Measurements from ENCODE around the gene ARHGEF16.

Gene ARHGEF16

DNA sequence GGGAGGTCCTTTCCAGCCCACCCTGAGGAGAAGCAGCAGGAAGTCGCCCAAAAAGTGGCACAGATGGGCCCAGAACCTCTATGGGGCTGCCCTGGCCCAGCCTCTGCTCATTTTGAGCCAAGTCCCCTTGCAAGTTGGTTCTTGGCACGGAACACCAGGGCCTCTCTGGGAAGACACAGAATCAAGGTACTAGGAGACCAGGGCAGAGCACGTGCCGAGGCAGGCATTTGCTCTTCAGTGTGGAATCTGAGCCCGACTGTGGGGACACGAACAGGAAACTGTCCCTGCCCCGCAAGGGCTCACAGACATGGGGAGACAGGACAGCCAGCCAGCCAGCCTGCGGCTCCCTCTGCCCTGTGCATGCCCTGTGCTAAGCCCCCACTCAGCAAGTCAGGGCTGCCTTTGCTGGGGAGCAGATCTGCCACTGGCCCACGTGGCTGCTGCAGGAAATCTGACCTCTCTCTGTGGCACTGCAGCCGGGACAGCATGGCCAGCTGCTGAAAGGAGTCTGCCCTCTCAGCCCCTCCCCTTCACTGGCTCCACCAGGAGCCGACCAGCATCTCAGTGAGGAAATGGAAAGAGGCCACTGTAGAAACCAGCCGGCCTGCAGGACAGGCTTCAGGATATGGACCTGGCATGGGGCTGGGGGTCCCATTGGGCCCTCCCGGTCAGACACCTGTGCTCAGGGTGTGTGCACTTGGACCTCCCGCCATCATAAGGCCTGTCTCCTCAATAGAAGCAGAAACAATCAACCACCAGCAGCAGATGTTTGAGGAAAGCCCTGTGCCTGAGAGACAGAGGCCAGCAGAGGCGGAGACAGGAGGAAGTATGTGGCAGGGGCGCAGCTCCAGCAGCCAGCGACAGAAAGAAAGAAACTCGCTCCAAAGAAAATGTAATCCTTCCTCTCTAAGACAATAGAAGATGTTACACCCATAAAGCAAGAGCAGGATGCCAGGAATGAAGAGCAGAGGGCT, 3.7 kb downstream of the ARHGEF16 start:
- DNase-seq, result no peak

DNA sequence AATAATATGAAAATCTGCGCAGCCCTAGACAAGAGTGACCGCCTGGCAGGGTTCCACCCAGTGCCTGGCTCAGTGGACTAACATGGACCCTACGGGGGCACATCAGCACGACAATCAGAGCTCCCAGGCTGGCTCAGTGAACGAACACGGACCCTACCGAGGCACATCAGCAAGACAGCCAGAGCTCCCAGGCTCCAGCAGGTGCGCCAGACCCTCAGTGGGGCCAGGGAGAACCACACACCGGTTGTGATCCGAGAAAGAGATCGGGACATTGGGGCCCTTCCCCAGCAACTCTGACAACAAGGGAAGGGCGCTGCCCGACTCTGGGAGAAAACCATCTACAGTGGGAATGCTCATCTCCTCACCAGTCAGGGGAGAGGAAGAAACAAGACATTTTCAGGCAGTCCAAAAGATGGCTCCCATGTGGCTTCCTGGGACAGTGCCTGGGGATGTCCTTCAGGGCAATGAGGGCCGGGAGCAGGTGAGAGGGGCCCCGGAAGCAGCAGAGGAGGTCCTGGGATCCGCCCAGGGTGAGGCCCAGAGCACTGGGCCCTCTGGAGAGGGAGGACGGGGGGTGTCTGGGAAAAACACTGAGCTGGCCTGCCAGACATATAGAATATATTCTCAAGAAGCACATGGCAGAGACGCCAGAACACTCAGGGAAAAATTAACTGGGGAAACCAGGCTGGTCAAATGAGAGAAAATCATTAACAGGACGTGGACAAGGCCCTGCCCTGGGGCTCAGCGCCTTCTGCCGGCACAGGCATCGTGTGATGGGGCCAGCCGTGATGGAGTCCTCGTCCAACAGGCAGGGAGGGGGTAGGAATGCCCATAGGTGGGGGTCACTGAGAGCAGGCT, 4.8 kb downstream of the ARHGEF16 start:
- DNase-seq, result no peak

DNA sequence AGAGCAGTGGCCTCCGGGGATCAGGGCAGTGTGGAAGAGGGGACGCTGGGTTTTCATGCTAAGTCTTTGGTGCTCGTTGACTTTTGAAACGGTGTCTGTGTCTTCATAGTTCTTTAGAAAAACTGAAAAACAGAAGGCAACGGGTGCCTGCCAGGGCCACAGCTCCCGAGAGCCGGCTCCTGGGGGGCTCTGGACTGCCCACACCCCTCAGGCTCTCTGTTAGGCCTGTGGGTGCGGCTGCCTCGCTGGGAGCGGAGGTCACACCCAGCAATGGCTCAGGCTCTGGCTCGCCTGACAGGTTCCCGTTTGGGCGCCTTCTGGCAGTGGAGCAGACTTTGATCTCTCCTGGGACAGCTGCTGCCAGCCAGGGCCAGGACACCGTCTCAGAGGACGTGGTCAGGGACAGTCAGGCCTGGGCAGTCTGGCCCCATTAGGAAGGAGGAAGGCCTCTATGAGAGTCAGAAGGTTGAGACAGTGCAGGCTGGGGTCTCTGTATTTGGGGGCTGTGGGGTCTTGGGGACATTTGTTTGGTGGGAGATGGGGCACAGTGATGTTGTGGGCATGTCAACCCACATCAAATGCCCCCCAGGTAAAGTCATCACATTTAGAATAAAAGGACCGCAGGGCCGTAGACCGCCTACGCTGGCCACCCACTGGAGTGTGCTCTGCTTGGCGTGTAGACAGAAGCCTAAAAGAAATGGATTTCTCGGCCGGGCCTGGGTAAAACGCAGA, 5.6 kb downstream of the ARHGEF16 start:
- DNase-seq, result no peak

DNA sequence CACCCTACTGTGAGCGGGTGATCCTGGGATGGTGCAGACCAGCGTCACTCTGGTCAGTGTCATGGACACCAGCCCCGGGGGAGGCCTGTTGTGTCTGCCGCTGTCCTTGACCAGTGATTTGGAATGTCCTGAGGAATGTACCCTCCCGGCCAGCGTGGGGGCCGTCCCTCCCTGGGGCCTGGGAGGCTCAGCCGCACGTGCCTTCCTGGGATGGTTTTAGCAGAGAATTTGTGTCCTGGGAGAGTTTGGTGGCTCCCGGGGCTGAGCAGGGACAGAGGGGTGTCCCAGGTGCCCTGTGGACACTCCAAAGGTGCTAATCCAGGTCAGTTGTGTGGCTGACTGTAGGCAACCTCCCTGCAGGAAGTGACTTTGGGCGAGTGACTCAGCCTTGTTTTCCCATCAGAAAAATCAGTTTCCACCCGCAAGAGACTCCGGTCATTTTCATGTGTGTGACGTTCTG, 6.2 kb downstream of the ARHGEF16 start:
- DNase-seq, result no peak

DNA sequence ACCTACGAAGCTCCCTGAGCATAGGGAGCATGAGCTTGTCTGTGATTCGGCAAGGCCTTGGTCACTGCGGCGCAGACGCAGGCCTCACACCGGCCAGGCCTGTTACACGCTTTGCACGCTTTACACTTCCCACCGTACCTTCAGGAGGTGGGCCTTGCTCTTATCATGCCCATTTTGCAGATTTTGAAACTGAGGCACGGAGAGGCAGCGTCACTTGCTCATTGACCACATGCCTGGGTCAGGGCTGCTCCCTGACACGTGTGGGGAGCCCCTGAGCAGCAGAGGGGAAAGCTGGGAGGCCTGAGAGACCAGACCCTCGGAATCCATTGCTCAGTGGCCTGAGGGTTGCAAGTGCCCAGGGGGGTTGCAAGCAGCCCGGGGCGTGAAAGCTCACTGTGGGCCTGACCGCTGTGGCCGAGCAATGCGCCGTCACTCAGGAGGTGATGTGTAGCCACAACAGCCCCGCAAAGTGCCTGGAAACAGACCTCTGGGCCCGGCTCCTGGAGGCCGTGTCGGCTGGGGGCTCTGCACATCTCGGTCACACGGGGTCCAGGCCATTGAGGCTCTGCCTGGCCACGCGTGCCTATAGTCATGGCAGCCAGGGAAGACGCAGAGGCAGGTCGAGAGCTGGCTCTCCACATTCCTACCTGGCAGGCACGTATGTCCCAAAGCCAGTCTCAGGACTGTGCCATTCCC, 6.9 kb downstream of the ARHGEF16 start:
- DNase-seq, result no peak

DNA sequence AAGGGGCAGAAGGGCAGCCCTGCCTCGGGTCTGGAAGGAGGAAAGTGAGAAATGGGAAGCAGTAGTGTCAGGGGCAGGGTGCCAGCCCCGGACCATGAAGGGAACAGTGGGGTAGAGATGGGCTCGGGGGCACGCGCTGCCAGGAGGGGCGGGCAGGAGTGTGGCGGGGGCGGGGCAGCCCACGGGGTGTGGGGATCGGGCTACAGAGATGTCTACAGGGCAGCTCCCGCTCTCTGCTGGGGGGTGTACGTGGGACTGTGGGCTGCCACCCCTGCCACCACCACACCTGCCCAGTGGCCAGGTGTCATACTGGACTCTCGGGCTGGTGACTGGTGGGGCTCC, 7.4 kb downstream of the ARHGEF16 start:
- no peak for DNase-seq

DNA sequence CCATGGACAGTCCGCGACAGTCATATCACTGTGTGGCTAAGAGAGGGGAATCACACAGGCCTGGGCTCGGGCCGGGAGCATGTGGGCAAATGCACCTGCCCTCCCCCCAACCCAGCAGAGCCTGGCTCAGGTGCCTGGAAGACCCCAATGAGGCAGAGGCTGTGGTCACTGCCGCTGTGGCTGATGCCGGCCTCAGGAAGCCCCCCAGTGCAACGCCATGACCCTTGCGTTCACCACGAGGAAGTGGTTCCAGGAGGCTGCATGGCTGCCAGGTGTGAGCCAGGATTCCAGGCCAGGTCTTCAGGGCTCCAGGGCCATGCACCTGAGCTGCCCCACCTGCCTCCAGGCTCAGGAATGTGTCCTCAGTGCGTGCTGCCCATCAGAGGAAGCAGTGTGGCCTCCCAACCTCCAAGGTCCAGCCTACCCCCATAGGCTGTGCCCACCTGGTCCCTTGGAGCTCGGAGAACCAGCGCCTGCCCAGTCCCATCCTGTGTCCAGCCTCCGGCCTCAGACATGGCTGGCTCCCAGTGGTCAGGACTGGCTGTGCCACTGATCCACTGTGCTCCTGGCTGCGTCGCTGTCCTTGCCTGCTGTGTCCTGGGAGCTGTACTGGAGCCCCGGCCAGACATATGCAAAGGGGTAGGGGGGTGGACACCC, 8.0 kb downstream of the ARHGEF16 start:
- no peak for DNase-seq

DNA sequence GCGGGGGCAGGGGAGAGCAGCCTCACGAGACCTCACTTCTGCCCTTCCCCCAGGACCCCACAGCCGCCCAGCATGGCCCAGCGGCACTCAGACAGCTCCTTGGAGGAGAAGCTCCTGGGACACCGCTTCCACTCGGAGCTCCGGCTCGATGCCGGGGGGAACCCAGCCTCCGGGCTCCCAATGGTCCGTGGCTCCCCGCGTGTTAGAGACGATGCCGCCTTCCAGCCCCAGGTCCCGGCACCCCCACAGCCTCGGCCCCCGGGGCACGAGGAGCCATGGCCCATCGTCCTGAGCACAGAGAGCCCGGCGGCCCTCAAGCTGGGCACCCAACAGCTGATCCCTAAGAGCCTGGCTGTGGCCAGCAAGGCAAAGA, 8.5 kb downstream of the ARHGEF16 start:
- DNase-seq, result no peak

DNA sequence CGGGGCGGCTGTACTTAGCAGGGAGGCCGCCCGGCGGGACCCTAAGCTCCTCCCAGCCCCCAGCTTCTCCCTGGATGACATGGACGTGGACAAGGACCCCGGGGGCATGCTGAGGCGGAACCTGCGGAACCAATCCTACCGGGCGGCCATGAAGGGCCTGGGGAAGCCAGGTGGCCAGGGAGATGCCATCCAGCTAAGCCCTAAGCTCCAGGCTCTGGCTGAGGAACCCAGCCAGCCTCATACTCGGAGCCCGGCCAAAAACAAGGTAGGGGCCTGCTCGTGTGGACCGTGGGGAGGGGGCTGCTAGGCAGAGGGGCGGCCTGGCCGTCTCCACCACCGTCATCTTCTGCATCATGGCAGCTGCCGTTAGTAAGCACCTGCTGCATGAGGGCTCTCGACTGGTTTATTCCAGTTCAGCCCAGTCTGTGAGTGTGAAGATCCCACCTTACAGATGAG, 9.0 kb downstream of the ARHGEF16 start:
- DNase-seq, result no peak

DNA sequence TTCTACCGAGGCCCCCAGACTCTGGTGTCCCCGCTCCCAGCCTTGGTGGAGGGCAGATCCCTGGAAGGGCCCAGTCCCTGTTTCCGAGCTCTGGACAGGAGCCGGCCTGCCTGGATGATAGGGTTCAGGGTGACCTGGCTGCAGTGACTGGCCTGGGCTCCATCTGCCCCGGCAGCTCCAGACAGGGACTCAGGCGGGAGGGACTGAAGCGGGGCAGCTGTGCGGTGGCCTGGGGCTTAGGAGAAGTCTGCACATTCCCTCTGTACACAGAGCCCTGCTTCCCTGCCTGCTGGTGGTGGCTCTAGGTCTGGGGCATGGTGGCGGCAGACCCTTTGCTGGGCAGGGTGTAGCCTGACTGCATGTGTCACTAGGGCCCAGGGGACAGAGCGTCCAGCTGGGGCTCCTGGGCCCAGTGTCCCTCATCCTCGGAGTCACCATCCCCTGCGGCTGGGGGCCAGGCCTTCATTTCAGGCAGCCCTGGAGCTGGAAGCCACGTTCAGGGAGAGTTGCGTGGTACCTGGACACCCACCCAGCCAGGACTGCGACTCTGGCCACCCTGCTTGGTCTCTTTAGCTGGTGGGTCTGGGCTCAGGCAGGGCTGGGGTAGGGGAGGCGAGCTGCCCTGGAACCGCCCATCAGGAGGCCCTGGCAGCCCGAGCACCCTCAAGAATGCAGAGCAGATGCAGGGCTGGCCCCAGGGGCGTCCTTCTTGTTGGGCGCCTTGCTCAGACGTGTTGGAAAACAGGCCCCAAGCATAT, 9.6 kb downstream of the ARHGEF16 start:
- DNase-seq, result no peak

DNA sequence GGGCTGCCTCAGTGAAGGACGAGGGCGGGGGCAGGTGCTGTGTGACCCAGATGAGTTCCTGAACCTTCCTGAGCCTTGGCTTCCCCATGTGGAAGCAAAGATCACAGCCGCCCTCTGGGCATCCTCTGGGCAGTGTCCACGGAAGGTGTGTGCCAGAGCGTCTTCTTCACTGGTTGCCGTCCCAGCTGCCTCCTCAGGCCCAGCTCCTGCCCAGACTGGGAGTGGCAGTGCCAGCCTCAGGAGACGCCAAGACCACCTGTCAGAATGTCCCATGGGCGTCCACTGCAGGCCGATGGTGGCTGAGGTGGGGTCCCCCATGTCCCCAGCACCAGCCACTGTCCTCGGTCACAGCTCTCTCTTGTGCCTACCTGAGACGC, 10.2 kb downstream of the ARHGEF16 start:
- DNase-seq, result no peak

DNA sequence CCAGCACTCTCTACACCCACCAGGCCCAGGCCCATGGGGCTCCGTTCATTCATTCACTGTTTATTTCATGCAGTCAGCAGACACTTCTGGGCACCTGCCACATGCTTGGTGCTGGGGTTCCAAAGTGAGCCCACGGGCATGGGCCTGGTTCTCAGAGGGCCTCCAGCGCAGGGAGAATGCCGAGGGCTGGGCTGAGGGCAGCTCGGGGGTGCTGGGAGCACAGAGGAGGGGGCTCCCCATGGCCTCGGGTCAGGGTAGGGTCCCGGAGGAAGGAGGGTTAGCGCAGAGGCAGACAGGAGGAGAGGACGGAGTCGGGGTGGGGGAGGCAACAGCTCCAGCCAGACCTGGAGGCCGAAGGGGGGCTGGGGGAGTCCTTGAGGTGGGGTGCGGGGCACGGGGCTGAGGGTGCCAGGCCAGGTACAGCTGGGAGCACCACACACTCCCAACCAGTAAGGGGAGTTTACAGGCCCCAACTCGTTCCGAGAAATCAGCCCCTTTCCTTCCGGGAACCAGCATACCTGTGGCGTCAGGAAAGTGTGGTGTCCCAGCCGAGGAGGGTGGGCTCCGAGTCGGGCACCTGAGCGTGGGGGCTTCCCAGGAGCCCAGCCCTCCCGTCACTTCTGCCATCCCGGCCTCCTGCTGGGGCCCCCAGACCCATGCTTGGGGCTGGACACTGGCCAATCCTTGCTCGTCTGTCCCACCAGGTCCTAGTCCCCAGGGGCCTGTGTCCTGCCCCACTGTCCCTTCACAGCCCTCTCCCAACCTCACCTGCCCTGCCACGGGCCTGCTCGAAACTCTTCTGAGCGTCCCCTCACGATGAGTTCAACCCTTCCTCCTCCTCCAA, 10.8 kb downstream of the ARHGEF16 start:
- DNase-seq, result no peak

DNA sequence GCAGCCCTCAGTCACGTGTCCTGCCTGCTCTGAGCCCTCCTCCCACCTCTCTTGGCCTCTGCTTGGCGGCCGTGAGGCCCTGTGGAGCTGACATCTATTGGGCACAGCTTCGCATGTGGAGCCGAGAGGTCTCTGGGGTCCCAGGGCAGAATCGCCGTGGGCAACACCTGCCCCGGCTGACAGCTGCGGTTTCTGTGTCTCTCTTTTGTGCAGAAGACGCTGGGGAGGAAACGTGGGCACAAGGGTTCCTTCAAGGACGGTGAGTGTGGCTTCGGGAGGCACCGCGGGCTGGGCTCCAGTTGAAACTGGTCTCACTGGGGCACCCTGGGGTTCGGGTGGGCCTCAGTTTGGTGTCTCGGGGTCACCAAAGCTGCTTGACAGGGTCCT, 11.5 kb downstream of the ARHGEF16 start:
- no peak for DNase-seq

DNA sequence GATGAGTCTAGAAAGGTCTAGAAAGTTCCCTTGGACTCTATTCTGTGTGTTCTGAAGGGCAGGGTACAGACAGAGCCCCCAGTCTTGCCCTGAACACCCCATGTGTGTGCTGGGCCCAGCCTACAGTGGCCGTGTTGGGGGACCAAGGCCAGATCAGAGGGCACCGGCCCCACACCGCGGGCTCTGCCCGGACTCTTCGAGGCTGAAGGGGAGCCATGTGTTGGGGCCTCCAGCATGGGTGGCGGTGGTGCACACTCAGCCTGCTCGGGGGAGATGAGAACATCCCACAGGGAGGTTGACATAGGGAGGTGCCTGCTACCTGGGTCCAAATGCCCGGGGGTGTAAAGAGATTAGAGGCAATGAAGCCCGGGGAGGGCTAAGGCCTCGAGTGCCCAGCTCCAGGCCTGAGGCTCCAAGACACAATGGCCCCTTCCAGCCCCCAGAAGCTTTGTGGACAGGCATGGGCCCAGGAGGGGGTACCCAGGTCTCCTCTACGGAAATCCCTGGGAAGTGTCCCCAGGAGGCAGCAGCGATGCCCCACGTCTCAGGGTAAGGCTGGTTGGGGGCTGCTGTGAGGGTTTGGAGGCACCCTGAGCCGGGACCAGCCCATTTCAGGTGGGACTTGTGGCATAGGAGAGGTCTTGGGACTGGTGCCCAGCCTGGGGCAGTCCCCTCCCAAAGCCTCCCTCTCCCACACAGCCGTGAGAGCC, 12.1 kb downstream of the ARHGEF16 start:
- DNase-seq, result no peak

DNA sequence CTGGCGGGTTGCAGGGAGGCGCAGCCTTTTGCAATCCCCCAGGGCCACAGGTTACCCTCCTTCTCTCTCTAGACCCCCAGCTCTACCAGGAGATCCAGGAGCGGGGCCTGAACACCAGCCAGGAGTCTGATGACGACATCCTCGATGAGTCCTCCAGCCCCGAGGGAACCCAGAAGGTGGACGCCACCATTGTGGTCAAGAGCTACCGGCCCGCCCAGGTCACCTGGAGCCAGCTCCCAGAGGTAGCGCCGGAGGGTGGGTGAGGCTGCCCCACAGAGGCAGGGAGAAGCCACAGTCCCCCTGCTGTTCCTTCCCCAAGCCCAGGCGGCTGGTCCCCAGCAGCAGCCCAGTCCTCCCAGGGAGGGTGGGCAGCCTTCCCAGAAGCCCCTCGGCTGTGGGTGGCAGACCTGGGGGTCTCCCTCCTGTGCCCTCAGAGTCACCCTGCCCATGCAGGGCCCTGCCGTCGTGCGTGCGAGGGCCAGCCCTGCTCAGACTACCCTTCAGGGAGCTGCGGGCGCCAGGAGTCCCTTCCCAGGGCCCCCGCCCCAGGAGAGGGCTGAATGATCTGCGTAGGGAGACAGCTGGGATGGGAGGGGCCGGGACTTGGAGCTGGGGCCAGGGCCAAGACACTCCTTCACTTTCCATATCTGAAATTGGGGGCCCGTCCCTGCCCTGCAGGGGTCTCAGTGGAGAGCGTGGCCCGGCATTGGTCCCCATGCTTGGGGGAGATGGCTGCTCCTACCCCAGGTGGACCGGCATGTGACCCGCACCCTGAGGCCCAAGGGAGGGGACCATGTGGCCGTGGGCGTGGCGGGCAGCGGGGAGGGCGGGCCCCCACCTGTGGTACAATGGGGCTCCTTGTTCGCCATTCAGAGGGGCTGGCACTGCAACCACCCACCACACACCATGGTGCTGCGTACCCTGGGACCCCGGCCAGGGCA, 12.9 kb downstream of the ARHGEF16 start:
- no peak for DNase-seq

DNA sequence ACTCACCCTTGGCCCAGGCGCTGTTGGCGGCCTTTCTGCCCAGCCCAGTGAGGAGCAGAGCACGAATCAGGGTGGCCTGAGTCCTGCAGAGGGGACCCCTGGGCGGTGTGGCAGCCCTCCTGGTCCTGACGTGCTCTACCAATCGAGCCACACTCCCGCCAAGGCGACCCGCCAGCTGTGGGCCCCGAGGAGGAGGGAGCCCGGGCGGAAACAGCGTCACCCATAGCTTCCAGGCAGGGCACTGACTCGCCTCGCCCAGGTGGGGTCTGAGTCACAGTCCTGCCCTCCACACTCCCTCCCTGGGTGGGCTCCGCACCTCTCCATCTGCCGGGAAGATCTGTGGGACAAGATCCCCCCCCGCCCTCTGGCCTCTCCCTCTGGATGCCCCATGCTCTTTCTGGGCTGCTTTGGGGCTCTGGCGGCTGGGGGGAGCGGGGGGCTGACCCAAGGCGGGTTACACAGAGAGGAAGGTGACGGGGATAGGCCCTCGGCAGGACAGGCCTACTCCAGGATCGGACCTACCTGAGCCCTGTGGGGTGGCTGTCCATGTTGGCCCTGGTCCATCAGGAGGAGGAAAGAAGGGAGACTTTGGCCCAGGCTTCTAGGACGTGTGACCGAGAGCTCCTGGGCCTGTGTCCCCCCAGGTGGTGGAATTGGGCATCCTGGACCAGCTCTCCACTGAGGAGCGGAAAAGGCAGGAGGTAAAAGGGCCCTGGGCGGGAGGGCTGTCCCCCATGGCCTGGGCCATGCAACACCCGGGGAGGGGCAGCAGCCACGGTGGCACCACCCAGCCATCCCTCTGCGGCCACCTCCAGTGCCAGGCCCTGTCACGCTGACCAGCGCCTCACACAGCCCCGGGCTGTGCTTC, 14.0 kb downstream of the ARHGEF16 start:
- DNase-seq, result no peak

DNA sequence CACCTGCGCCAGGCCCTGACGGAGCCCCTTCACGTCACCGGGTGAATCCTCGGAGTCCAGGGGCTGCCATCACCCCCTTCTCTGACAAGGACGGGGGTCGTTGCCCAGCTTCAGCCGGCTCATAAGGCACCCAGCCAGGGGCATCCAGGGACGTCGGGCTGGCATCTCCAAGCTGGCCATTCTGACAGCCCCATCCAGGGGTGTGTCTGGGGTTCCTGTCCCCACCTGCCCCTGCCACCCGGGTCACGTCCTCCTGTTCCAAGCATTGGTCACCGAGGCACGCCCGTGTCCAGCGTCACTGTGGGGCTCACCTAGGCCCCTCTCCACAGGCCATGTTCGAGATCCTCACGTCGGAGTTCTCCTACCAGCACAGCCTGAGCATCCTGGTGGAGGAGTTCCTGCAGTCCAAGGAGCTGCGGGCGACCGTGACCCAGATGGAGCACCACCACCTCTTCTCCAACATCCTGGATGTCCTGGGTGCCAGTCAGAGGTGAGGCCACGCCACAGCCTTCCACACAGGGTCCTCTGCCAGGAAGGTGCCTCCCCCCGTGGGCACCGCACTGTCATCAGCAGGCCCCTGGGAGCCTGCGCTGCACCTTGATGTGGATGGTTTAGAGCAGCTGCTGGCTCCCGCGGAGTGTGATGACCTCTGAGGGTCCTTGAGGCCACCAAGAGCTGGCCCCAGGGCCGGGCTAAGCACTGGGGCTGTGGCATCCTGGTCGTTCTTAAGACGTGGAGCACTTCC, 14.8 kb downstream of the ARHGEF16 start:
- no peak for DNase-seq
